IPS DF 6.9 (cell line): Measurements from ENCODE around the gene ETFA.
"Not testable (repeated sequence)": the region's sequence is repeated elsewhere in the genome, so short reads cannot be mapped to it uniquely, and the experiment has no call there.

Source experiments
- DNase-seq: peaks from one replicate; pipeline ENCODE4 v3.0.0-alpha.2; 2013; ENCODE audit warnings: low read depth, low spot score
- H3K27ac ChIP-seq: one replicate; pipeline ENCODE4 v1.5.1; 2013; ENCODE audit warnings: low read length, control low read depth
- H3K27me3 ChIP-seq: 2 replicates; pipeline ENCODE4 v1.6.1; 2013; ENCODE audit warnings: mild to moderate bottlenecking, low read length; ENCODE audit not compliant: control insufficient read depth, insufficient read depth
- H3K36me3 ChIP-seq: 2 replicates; pipeline ENCODE4 v1.6.1; 2013; ENCODE audit warnings: low read length; ENCODE audit not compliant: control insufficient read depth, insufficient read depth
- H3K4me1 ChIP-seq: 2 replicates; pipeline ENCODE4 v1.6.1; 2013; ENCODE audit warnings: low read length; ENCODE audit not compliant: control insufficient read depth, insufficient read depth
- H3K4me3 ChIP-seq: 2 replicates; pipeline ENCODE4 v1.5.1; 2013; ENCODE audit warnings: mild to moderate bottlenecking, low read length
- H3K9me3 ChIP-seq: 2 replicates; pipeline ENCODE4 v1.6.1; 2013; ENCODE audit warnings: low read length, inconsistent platforms; ENCODE audit not compliant: control insufficient read depth, insufficient read depth
- WGBS: extraction: QIAGEN DNeasy Blood & Tissue Kit; methylation state at CpG from one replicate; pipeline ENCODE4 v1.1.7; 2013; ENCODE audit warnings: mixed read lengths, missing lambda C conversion rate; ENCODE audit not compliant: insufficient read length, insufficient coverage; 5-methylcytosine and 5-hydroxymethylcytosine counted together

Gene ETFA

GRCh38 chr15:76270876-76271275 is 40.4 kb downstream of the ETFA start:
- no peaks in the 10 kb centered on the region for H3K27me3 ChIP-seq
- no peak for DNase-seq
- no peaks in the 10 kb centered on the region for H3K4me1 ChIP-seq
- no peak overlapping the region for H3K27ac ChIP-seq
- WGBS: no CpG with 5 or more reads among the region's 6 CpGs
- H3K9me3 ChIP-seq: no peaks in the 10 kb centered on the region
- no peaks in the 10 kb centered on the region for H3K36me3 ChIP-seq
- no peak overlapping the region for H3K4me3 ChIP-seq

GRCh38 chr15:76267077-76267476 is 44.2 kb downstream of the ETFA start:
- no peaks in the 10 kb centered on the region for H3K36me3 ChIP-seq
- no peak overlapping the region for H3K4me3 ChIP-seq
- H3K9me3 ChIP-seq: no peaks in the 10 kb centered on the region; the same call in 1 of the 2 replicates
- no peaks in the 10 kb centered on the region for H3K4me1 ChIP-seq
- WGBS: no CpG with 5 or more reads among the region's 6 CpGs
- no peak overlapping the region for H3K27ac ChIP-seq
- DNase-seq: no peak
- H3K27me3 ChIP-seq: no peaks in the 10 kb centered on the region

- WGBS: no CpG with 5 or more reads among the region's 2 CpGs
- H3K4me1 ChIP-seq, H3K36me3 ChIP-seq, H3K4me3 ChIP-seq, DNase-seq, H3K27ac ChIP-seq, H3K9me3 ChIP-seq, H3K27me3 ChIP-seq: not testable (repeated sequence)
These were observed 45.5 kb downstream of the ETFA start for GRCh38 chr15:76265769-76266168.

- DNase-seq: no peak
- Histone ChIP-seq H3K4me1 (no peaks in the 10 kb centered on the region), H3K9me3 (no peaks in the 10 kb centered on the region; the same call in 1 of the 2 replicates), H3K27me3 (no peaks in the 10 kb centered on the region), H3K36me3 (0 out of 2 replicates have a peak, but pooled peaks cover 2% of the 10 kb centered on the region), H3K4me3 (no peak overlapping the region), H3K27ac (no peak overlapping the region)
- no CpG with 5 or more reads among the region's 12 CpGs for WGBS
These were observed 50.9 kb downstream of the ETFA start for GRCh38 chr15:76260246-76260938.

- DNase-seq: no peak
- no peaks in the 10 kb centered on the region for H3K4me1 ChIP-seq
- 0 out of 2 replicates have a peak, but pooled peaks cover 2% of the 10 kb centered on the region for H3K36me3 ChIP-seq
- no peaks in the 10 kb centered on the region for H3K9me3 ChIP-seq
- no CpG with 5 or more reads among the region's 13 CpGs for whole genome bisulfite sequencing
- no peaks in the 10 kb centered on the region for H3K27me3 ChIP-seq
- H3K4me3 ChIP-seq: no peak overlapping the region
- no peak overlapping the region for H3K27ac ChIP-seq
These were observed 51.9 kb downstream of the ETFA start for GRCh38 chr15:76259392-76259791.

- Histone ChIP-seq H3K27ac (no peak overlapping the region), H3K36me3 (0 out of 2 replicates have a peak, but pooled peaks cover 2% of the 10 kb centered on the region)
- no peak for DNase-seq
These were observed 52.8 kb downstream of the ETFA start for GRCh38 chr15:76258460-76258859.

GRCh38 chr15:76253691-76254473 is 57.4 kb downstream of the ETFA start:
- Histone ChIP-seq H3K9me3 (no peaks in the 10 kb centered on the region), H3K27ac (no peak overlapping the region), H3K4me1 (peaks cover 1% of the 10 kb centered on the region; the same call in 1 of the 2 replicates), H3K27me3 (no peaks in the 10 kb centered on the region), H3K4me3 (no peak overlapping the region), H3K36me3 (no peaks in the 10 kb centered on the region)
- WGBS: no CpG with 5 or more reads among the region's 3 CpGs
- DNase-seq: no peak

More at GRCh38 chr15:76258460-76258859, 52.8 kb downstream of the ETFA start:
- WGBS: no CpG with 5 or more reads among the region's 3 CpGs
- no peaks in the 10 kb centered on the region for H3K27me3 ChIP-seq
- no peak overlapping the region for H3K4me3 ChIP-seq
- no peaks in the 10 kb centered on the region for H3K4me1 ChIP-seq
- no peaks in the 10 kb centered on the region for H3K9me3 ChIP-seq

GRCh38 chr15:76252249-76252648 is 59.0 kb downstream of the ETFA start:
- Histone ChIP-seq H3K27me3 (no peaks in the 10 kb centered on the region), H3K27ac (no peak overlapping the region), H3K4me1 (peaks cover 1% of the 10 kb centered on the region; the same call in 1 of the 2 replicates), H3K9me3 (no peaks in the 10 kb centered on the region), H3K36me3 (no peaks in the 10 kb centered on the region), H3K4me3 (no peak overlapping the region)
- WGBS: no CpG with 5 or more reads among the region's 2 CpGs
- no peak for DNase-seq

GRCh38 chr15:76251717-76252116 is 59.6 kb downstream of the ETFA start:
- no peaks in the 10 kb centered on the region for H3K9me3 ChIP-seq
- H3K27ac ChIP-seq: no peak overlapping the region
- no peak for DNase-seq
- H3K36me3 ChIP-seq: no peaks in the 10 kb centered on the region
- H3K4me3 ChIP-seq: no peak overlapping the region
- no peaks in the 10 kb centered on the region for H3K27me3 ChIP-seq
- no CpG with 5 or more reads among the region's 4 CpGs for WGBS
- peaks cover 1% of the 10 kb centered on the region; the same call in 1 of the 2 replicates for H3K4me1 ChIP-seq

- WGBS: no CpG with 5 or more reads among the region's 1 CpG
- H3K4me1 ChIP-seq: no peaks in the 10 kb centered on the region
- no peaks in the 10 kb centered on the region for H3K9me3 ChIP-seq
These were observed 66.1 kb downstream of the ETFA start for GRCh38 chr15:76245072-76245610.

More at GRCh38 chr15:76245072-76245610, 66.1 kb downstream of the ETFA start:
- DNase-seq: no peak
- H3K27me3 ChIP-seq: no peaks in the 10 kb centered on the region
- H3K27ac ChIP-seq: no peak overlapping the region
- no peaks in the 10 kb centered on the region for H3K36me3 ChIP-seq
- H3K4me3 ChIP-seq: no peak overlapping the region
